DND-41 (cell line): ENCODE measurements around the gene KISS1R.

Experiments used
- EZH2 ChIP-seq: IDR thresholded peaks from 3 replicates; pipeline ENCODE4 v1.6.1; 2012; ENCODE audit warnings: borderline replicate concordance, low read depth, mild to moderate bottlenecking, moderate library complexity, low read length, inconsistent platforms; ENCODE audit not compliant: severe bottlenecking
- TF ChIP-seq, protein P1 (sequence below): IDR thresholded peaks from 2 replicates; pipeline ENCODE4 v1.5.1; 2012; ENCODE audit warnings: borderline replicate concordance, low read length, moderate library complexity, mild to moderate bottlenecking; ENCODE audit not compliant: poor library complexity, severe bottlenecking; ENCODE audit errors: extremely low read depth

- no peak for TF ChIP-seq EZH2
- TF ChIP-seq, protein P1, sequence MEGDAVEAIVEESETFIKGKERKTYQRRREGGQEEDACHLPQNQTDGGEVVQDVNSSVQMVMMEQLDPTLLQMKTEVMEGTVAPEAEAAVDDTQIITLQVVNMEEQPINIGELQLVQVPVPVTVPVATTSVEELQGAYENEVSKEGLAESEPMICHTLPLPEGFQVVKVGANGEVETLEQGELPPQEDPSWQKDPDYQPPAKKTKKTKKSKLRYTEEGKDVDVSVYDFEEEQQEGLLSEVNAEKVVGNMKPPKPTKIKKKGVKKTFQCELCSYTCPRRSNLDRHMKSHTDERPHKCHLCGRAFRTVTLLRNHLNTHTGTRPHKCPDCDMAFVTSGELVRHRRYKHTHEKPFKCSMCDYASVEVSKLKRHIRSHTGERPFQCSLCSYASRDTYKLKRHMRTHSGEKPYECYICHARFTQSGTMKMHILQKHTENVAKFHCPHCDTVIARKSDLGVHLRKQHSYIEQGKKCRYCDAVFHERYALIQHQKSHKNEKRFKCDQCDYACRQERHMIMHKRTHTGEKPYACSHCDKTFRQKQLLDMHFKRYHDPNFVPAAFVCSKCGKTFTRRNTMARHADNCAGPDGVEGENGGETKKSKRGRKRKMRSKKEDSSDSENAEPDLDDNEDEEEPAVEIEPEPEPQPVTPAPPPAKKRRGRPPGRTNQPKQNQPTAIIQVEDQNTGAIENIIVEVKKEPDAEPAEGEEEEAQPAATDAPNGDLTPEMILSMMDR: no peak
These were observed 17.2 kb upstream of the KISS1R start for GRCh38 chr19:900043-900301.
